ENCODE measurements around the gene LRRC75B.

LRRC75B gene

GRCh38 chr22:24580276-24580675 lies 12.6 kb downstream of the LRRC75B start:
- no peak overlapping the region for H3K4me3 ChIP-seq (replicated peaks; ENCODE audit: low read depth, low read length)
- TF ChIP-seq, protein P1, sequence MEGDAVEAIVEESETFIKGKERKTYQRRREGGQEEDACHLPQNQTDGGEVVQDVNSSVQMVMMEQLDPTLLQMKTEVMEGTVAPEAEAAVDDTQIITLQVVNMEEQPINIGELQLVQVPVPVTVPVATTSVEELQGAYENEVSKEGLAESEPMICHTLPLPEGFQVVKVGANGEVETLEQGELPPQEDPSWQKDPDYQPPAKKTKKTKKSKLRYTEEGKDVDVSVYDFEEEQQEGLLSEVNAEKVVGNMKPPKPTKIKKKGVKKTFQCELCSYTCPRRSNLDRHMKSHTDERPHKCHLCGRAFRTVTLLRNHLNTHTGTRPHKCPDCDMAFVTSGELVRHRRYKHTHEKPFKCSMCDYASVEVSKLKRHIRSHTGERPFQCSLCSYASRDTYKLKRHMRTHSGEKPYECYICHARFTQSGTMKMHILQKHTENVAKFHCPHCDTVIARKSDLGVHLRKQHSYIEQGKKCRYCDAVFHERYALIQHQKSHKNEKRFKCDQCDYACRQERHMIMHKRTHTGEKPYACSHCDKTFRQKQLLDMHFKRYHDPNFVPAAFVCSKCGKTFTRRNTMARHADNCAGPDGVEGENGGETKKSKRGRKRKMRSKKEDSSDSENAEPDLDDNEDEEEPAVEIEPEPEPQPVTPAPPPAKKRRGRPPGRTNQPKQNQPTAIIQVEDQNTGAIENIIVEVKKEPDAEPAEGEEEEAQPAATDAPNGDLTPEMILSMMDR (IDR thresholded peaks at IDR 0.05; ENCODE audit: low read length, missing control alignments): no peak
- DNase-seq (ENCODE audit: low read depth): peak; percentile 86

GRCh38 chr22:24579258-24579601 lies 13.6 kb downstream of the LRRC75B start:
- no peak overlapping the region for H3K4me3 ChIP-seq (replicated peaks; ENCODE audit: low read depth, low read length)
- DNase-seq (ENCODE audit: low read depth): no peak
- TF ChIP-seq, protein P1 (IDR thresholded peaks at IDR 0.05; ENCODE audit: low read length, missing control alignments): no peak

DNA sequence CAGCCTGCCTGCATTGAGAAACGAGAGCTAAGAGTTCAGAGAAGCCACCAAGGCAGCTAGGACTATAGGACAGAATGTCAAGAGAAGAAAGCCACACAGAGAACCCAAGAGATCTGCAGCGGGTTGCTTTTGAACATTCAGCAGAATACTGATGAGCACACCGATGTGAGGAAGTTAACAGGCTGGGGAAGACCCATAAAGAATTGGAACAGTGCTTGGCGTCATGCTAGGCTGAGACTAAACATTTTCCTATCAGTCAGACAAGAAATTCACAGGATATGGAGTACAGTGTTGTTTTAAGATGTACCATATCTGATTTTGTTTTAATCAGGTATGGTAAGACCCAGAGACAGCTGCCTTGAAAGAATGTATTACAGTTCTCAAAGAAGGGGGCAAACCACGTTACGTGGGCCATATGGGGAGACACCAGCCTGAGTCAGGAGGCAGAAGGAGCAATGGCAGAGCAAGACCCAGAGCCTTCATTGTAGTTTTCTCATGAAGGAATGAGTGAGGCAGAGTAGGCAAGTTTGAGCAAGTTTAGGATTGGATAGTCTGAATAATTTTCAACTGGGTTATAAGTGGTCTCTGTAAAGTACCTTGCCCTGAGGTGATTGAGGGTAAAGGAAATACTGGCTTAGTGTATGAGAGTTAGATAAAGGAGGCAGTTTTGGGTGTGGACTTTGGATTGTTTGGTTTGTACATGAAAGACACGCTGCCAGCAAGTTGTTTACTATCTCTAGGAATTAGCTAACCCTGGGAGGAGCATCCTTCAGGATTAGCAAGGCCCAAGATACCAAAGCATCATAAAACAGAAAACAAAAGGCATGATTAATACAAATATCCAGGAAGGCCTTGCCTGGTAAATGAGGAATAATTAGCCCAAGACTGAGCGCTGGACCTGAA lies 14.3 kb downstream of the LRRC75B start:
- H3K4me3 ChIP-seq (replicated peaks; ENCODE audit: low read depth, low read length): no peak overlapping the region
- TF ChIP-seq, protein P1 (IDR thresholded peaks at IDR 0.05; ENCODE audit: low read length, missing control alignments): no peak
- no peak for DNase-seq (ENCODE audit: low read depth)

- TF ChIP-seq, protein P1 (IDR thresholded peaks at IDR 0.05; ENCODE audit: low read length, missing control alignments): no peak
- no peak overlapping the region for H3K4me3 ChIP-seq (replicated peaks; ENCODE audit: low read depth, low read length)
- no peak for DNase-seq (ENCODE audit: low read depth)
Observed at GRCh38 chr22:24576778-24577177, 16.1 kb downstream of the LRRC75B start.

DNA sequence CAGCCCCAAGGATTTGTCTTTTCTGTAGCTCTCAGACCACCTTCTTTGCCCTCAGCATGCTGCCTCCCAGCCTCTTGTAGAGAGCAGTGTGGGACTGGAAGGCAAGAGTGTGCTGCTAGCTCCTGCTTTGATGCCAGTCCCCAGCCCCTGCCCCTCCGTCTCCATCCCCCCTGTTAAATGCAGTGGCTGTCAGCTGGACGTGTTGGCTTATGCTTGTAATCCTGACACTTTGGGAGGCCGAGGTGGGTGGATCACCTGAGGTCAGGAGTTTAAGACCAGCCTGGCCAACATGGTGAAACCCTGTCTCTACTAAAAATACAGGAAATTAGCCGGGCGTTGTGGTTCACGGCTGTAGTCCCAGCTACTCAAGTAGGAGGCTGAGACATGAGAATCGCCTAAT lies 21.6 kb downstream of the LRRC75B start:
- DNase-seq (ENCODE audit: low read depth): no peak
- no peak overlapping the region for H3K4me3 ChIP-seq (replicated peaks; ENCODE audit: low read depth, low read length)
- TF ChIP-seq, protein P1 (IDR thresholded peaks at IDR 0.05; ENCODE audit: low read length, missing control alignments): no peak

DNA sequence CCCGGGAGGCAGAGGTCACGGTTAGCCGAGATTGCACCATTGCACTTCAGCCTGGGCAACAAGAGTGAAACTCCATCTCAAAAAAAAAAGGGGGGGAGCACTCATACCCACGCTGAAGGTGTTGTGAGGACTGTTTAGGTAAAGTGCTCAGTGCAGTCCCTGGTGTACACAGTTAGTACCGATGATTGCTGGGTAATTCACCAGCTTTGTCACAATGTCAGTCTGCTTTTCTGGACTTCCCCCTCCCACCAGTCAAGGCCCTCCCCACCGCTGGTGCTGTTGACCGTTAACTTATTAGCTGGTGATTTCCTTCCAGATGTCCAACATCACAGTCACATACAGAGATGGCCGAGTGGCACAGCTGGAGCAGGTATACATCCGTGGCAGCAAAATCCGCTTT lies 25.2 kb downstream of the LRRC75B start:
- no peak for DNase-seq (ENCODE audit: low read depth)
- H3K4me3 ChIP-seq (replicated peaks; ENCODE audit: low read depth, low read length): no peak overlapping the region
- TF ChIP-seq, protein P1 (IDR thresholded peaks at IDR 0.05; ENCODE audit: low read length, missing control alignments): no peak

Measured in fibroblast of pulmonary artery (primary cell).